GM19452 (cell line): ENCODE results near the gene TSHZ2.

Experiments
- ATAC-seq: cut with Tn5 transposase; IDR thresholded peaks from one replicate; pipeline ENCODE4 v1.9.1; 2021; ENCODE audit not compliant: unreplicated experiment

TSHZ2 gene

DNA sequence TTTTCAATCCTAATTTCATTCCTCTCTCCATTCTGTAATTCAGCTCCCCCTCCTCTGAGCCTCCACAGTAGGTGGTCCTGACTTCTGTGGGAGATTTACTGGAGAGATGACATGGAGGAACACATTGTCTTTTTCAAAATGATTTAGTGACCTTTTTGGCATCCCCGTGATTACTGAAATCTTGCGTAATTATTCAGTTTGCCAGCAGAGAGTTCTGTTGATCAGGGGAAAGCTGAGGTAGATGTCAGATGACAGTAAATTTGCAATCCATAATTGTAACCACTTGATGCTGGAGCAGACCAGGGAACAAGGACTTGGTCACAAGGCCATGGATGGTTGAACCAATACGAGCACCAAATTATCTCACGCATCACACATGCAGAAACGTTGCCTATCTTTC is 302.2 kb downstream of the TSHZ2 start:
- no peak for ATAC-seq

DNA sequence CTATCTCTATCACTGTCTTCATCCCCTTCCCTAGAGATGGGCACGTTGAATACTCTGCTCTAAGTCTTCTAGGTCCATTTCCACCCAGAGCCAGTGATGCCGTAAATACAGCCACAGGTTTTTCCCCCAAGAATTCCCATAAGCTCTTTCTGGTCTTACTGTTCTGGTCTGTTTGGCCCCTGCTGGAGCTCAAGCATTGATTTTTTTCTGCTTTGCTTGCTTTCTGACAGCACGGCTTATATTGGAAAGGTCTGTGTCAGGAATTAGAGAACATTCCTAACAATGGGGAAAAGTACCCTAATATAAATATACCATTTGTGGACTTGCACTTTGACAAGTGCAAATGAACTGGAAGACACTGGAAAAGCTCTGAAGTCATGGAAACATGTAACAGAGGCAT is 302.6 kb downstream of the TSHZ2 start:
- no peak for ATAC-seq

DNA sequence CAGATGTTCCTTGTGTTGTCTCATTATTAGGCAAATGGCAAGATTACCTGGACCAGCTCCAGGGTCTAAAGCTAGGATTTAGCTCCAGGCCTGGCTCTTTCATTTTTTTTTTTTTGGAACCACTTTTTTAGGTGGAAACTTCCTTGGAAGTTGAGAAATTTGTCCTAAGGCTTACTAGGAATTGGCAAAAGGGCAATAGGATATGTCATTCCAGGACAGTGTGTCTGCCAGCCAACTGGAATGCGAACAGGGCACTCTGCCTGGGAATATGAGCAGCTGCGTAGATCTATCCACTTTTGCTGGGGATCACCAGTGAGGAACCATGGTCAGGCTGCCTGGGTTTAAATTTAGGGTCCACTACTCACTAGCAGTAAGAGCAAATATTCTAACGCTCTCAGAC is 304.0 kb downstream of the TSHZ2 start:
- no peak for ATAC-seq

DNA sequence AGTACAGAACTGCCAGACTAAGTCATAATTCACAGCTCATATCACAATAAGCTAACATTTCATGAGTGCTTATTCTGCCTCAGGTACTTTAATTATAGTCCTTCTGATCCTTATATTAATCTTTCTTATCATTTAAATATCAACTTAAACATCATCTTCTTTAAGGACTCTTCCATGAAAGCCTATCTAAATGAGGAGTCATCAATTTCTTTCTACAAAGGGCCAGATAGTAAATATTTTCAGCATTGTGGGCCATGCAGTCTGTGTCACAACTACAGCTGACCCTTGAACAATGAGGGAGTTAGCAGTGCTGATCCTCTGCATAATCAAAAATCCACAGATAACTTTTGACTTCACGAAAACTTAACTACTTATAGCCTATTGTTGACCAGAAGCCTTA is 306.4 kb downstream of the TSHZ2 start:
- no peak for ATAC-seq

DNA sequence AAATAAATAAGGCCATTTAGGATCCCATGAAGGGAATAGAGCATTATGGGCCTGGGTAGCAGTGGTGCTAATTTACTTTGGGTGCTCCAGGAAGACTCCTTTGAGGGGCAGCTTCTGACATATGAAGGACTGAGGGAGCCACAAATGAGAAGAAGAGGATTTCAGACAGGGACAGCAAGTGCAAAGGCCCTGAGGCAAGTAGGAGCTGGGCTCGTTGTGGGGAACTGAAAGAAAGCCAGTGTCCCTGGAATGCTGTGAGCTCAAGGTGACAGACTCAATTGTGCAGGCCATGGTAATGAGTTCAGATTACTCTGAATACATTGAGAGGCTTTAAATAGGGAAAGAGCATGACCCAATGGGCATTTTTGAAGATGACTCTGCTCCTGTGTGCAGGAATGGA is 307.6 kb downstream of the TSHZ2 start:
- ATAC-seq: no peak

DNA sequence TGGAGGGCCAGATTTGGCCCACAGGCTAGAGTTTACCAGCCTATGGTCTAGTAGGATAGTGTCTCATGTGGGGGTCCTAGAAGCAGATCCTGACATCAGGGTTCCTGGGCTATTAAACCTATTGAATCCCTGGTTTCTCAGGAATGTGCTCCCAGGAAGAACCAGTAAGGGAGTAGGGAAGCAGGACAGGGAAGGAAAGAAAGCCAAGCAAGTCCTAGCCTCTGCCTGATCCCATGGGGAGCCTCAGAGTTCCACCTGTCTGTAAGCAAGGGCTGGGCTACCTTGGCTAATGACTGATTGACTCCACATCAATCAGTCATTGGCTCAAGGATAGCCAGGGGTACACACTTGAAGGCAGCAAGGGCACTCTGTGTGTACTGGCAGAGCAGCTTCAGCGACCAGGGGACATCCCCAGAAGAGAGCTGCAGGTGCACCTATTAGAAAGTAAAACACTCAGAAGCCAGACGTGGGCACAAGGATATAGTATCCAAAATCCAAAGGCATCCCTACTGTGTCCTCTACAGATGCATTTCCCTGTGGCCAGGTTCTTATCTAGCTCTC is 309.5 kb downstream of the TSHZ2 start:
- no peak for ATAC-seq

DNA sequence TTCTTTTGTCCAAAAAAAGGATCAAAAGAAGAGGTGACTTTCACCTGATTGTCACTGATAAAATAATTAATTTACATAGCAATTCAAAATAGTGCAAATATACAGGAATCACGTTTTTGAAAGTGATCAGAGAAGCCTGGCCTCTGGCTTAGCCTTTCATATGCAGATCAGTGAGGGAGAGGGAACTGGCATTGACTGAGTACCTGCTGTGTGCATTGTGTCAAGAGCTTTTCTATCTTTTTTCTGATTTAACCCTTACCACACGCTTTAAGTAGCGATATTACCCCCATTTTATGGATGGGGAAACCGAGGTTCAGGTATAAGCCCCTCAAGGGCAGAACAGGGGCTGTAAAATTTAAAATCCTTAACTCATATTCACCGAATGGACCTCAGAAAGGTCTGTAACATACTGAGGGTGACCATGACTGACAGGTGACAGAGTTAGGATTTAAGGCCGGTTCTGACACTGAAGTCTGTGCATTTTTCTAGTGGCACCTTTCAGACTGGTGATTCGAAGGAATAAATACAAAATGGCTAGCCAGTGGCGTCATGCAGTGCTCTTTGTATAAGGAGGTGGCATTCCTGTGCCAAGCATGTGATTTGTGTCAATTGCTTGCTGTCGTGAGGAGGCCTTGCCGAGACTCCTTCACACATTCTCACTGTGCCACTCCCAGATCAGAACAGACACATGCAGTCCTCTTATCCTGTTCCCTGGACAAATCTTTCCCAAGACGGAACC is 310.2 kb downstream of the TSHZ2 start:
- ATAC-seq: no peak

DNA sequence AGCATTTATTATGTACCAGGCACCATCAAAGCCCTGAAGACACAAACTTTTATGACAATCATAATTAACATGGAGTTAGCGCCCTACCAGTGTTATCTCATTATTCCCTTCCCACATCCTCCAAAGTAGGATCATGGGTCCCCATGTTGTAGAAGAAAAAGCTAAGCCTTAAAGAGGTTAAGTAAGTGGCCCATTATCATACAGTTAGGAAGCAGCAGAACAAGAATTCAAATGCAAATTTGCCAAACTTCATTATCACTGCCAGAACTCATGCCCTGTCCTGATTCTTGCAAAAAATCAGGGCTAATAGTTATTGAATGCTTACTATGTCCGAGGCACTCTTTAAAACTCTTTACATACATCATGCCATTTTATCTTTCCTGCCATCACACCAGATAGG is 310.9 kb downstream of the TSHZ2 start:
- ATAC-seq: no peak

DNA sequence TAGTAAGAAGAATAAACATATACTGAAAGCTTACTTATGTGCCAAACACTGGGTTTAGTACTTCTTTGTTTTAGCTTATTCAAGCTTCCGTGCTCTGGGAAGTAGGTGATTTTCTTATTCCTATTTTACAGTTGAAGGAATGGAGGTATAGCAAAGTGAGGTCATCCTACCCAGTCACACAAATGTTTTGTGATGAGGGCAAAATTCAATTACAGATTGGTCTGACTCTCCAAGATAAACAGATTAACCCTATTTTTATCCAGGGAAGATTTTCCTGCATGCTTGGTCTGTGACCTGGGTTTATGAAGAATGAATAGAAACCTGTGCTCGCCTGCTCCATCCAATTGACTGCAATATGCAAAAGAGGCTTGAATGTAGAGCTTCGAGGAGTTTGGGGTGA is 311.4 kb downstream of the TSHZ2 start:
- ATAC-seq: no peak

DNA sequence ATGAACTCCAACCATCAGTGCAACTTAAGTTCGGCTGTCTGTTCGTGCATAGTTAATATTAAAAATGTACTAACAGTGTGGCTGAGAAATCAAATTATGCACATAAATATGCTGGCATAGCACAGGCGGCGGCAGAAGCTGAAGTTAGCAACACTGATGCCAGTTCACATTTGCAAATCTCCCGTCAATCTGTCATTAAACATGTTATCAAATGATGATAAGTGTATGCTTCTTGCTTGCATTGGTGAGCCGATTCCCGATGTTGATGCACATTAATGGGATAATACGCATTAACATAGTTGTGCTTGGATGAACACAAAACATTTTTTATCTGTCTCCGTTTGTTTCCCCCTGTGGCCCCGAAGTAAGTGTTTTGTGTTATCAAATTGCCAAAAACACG is 312.1 kb downstream of the TSHZ2 start:
- no peak for ATAC-seq

DNA sequence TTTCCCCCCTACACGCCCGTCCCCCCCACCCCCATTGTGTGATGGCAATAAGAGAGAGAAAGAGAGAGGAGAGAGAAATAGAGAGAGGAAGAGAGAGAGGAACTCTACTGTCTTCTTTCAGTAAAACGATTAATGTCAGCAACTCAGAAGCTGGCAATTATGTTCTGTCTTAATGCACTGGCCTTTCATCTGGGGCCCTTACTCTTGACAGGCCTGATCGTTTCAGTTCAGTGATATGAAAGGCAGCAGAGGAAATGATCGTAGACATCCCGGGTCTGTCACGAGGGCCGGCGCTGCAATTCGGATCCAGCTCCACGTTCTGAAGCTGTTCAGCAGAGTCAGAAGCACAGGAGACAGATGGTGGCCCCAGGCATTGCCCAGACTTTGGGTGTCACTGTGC is 312.5 kb downstream of the TSHZ2 start:
- ATAC-seq: no peak

DNA sequence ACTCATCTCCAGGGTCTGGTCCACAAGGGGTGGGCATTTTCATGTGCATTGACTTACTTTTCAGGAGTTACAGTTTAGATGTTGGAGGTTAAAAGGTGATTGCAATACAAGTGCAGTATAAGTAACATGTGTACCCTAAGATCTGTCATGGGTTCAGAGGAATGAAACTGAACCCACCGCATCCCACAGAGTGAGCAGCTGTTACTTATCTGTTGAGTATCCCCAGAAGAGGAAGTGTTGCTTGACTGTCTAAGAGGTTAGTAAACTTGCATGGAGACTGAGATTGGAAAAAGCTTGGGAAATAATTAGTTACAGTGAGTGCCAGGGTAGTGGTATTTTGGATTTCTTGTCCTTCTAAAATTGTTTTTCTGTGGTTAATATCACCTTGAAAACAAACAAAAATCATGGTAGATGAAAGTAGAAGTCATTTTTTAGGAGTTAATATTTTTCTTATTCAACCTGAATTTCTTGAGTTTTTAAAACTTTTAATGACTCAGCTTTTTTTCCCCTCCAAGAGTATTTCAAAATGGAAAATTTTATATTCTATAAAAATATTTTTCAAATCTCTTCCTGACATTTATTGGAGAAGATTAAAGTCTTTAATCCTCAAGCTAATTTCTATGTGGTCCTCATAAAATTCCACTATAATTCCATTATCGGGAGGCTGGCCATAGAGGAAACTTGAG is 315.3 kb downstream of the TSHZ2 start:
- no peak for ATAC-seq

DNA sequence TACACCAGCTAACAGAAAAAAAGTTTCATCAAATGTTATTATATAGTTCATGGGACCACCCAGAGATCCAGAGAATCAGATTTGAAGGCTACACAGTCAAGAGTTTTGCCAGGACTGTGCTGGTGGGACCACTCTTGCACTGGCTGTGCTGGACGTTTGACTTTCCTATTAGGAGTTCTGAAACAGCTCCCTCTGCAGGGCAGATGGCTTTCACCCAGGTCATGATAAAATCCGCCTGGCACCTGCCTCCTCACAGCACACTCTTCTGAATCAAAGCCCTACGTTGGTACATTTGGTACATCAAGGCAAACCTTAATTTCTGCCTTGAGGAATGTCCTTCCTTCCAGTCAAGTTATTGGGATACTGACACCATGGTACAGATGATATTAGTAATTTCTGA is 319.4 kb downstream of the TSHZ2 start:
- no peak for ATAC-seq

DNA sequence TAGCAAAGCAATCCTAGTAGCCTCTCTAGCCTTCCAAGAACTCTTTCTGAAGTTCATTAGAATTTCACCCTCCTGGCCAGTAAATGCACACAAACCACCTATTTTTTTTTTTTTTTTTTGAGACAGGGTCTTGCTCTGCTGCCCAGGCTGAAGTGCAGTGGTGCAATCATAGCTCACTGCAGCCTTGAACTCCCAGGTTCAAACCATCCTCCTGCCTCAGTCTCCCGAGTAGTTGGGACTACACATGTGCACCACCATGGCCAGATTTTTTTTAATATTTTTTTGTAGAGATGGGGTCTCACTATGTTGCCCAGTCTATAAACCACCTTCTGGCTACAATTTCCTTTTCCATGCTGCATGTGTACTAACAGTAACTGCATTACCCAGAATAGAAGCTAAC is 320.2 kb downstream of the TSHZ2 start:
- ATAC-seq: no peak

DNA sequence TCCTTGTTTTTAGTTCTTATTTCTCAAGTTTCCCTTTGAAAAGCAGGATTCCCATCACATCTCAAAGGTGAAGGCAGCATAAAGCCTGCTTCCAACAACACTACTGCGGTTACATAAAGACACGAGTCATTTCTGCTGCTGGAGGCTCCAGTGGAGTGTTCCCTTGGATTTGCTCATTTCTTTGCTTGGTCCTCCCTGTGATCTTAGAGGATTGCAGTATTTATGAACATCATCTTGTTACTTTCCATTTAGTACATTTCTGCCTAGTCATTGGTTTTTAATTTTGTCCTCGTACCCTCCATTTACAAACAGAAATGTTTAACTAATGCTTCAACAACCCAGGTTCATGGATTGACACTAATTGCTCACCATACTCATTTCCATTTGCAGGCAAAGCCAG is 322.6 kb downstream of the TSHZ2 start:
- no peak for ATAC-seq

DNA sequence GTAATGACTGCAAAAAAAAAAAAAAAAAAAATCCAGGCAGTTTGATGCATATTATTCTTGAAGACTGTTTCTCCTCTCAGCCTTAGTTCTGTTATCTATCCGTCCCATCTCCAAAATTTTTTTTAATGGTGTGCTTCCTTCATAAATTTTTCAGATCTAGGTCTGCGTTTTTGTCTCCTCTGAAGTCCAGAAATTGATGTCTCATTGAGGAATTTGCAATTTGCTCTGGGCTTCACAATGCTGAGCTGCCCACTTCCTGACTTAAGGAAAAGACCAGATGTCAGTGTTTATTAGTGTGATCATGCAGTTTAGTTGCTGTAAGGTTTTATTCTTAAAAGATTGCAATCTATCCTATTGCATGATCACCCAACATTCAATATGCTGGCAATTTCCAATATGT is 323.9 kb downstream of the TSHZ2 start:
- no peak for ATAC-seq

DNA sequence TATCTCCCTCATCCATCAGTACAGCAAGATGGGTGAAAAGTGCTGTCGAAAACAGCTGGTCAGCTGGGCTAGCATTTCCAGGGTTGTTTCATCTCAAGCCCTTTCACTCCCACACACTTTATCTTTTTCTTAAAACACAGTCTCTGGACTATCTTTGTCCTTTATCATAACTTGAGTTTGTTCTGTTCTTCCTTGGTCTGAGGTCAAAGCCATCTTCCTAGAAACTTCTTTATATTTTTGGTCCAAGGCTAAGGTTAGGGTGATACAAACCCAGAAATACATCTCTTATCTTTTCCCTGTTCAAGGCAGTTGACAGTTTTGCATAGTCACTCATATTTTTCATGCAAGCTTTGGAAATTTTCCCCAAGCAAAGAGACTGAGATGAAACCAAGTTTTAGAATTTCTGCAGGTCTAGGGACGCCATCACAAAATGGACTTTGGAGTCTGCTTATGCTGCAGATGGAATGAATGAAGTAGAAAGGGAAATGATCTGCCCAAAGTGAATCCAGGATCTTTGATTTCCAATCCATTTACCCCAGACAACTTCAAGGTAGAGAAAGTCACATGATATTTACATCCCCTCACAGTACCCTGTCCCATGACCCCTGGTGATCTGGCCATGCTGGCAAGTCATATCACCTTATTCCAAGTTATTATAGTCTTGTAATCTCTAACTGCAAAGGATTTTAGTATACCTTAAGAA is 324.4 kb downstream of the TSHZ2 start:
- ATAC-seq: no peak

DNA sequence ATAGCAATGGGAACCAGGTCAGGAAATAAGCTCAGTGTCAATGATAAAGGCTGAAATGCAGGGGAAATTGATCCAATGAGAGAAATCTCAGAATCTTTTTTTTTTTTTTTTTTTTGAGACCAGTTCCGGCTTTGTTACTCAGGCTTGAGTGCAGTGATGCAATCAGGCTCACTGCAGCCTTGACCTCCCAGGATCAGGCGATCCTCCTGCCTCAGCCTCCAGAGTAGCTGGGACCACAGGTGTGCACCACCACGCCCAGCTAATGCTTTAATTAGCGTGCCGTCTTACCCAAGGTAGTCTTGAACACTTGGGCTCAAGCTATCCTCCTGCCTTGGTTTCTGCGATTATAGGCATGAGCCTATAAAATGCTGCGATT is 325.0 kb downstream of the TSHZ2 start:
- no peak for ATAC-seq

DNA sequence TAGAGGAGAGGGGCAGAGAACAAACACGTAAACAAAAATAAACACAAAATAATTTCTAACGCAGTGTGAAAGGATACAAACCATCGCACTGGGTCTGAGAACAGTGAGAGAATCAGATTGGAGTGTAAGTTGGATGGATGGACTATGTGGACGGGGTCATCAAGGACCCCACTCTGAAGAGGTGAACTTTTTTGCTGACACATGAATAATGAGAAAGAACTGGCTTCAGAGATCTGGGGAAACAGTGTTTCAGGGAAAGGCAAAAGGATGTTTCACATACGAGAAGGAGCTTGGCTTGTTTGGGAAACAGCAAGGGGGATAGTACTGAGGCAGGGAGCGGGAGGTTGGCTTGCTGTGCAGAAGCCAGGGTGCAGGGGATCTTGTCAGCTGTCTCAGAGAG is 326.1 kb downstream of the TSHZ2 start:
- no peak for ATAC-seq

DNA sequence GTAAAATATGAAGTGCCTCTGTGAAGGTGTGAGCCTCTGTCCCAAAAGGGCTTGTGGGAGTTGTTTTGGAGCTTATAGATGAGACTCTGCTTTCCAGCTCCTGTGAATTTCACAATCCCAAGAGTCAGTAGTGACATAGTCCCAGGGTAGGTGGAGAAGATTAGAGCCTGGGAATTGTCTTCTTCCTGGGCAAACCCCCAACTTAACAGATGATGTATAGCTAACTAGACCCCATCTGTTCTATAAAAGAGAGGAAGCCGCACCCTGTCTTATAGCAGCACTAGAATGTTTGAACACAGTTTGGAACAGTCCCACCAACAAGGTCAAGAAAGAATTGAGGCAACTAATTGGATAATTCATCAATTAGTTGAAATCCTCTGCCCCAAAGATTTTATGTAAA is 326.8 kb downstream of the TSHZ2 start:
- no peak for ATAC-seq

DNA sequence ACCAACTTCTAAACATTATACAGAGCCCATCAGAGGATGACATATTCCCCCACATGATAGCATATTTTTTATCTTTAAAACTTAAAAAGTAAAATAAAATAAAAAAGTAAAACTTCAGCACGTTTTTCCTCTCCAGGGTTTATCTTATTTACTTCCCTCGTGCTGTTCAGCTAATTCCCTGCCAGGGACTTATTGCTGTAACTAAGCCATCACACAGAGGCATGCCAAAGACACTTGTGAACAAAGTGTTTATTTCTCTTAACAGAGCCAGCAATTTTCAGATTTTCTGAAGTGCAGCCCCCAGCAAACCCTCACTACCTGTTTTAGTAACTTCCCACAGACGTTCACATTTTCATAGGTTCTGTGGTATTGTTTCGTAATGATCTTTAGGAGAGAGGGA is 327.7 kb downstream of the TSHZ2 start:
- no peak for ATAC-seq

DNA sequence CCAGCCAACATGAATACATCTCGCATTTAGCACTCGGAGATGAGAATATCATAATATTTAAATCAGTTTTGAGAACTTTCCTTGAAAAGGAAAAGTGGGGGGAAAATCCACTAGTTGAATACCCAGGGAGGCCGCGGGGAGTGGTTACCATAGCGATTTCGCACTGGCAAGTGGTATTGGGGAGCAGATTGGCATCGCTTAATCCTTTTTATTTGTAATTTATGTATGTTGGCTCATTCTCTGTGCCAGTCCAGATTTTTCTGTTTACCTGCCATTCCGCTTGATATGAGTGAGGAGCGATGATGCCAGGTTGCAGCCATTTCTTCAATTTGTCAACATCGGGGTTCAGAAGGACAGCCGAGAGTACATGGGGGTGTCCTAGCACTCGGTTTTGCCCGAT is 329.7 kb downstream of the TSHZ2 start:
- no peak for ATAC-seq
